Retinal pigment epithelial cell (primary cell): ENCODE results near the gene CRTC1.

ENCODE experiments used
- DNase-seq: peaks from one replicate; pipeline ENCODE4 v3.0.0-alpha.2; 2010; ENCODE audit warnings: low read depth
- H3K4me3 ChIP-seq: 2 replicates; pipeline ENCODE4 v1.5.1; 2011; ENCODE audit warnings: mild to moderate bottlenecking, low read length, control low read depth, moderate library complexity
- TF ChIP-seq, protein P1 (sequence below): conservative IDR thresholded peaks from 2 replicates; pipeline ENCODE4 v1.5.1; 2011; ENCODE audit warnings: low read depth, low read length, control low read depth, inconsistent platforms

Gene CRTC1

DNA sequence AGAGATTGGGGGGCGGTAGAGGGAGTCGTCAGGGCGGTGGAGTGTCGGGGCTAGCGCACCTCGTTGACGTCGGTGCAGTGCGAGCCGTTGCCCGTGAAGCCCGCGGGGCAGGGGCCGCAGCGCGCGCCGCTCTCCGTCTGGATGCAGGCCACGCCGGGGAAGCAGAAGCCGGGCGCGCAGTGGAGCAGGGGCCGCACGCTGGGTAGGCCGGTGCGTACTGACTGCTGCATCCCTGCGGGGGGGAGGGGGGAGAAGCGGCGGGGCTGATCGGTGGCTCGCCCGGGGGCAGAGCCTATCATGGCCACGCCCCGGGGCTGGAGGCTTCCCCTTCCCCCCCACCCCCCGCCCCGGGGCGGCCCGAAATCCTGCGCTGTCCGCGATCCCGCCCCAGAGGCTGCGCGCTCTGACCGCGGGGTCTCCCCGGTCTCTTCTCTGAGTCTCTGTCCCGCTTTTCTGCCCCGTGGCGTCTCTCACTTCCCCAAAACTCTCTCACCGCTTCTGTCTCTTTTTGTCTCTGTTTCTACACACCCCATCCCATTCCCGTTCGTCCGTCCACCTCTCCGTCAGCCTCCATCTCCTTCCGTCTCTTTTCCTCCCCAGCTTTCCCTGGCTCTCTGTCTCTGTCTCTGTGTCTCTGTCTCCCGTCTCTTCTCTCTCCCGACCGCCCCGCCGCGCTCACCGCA lies 106.5 kb downstream of the CRTC1 start:
- DNase-seq: no peak
- TF ChIP-seq, protein P1, sequence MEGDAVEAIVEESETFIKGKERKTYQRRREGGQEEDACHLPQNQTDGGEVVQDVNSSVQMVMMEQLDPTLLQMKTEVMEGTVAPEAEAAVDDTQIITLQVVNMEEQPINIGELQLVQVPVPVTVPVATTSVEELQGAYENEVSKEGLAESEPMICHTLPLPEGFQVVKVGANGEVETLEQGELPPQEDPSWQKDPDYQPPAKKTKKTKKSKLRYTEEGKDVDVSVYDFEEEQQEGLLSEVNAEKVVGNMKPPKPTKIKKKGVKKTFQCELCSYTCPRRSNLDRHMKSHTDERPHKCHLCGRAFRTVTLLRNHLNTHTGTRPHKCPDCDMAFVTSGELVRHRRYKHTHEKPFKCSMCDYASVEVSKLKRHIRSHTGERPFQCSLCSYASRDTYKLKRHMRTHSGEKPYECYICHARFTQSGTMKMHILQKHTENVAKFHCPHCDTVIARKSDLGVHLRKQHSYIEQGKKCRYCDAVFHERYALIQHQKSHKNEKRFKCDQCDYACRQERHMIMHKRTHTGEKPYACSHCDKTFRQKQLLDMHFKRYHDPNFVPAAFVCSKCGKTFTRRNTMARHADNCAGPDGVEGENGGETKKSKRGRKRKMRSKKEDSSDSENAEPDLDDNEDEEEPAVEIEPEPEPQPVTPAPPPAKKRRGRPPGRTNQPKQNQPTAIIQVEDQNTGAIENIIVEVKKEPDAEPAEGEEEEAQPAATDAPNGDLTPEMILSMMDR: no peak
- no peak overlapping the region for H3K4me3 ChIP-seq

DNA sequence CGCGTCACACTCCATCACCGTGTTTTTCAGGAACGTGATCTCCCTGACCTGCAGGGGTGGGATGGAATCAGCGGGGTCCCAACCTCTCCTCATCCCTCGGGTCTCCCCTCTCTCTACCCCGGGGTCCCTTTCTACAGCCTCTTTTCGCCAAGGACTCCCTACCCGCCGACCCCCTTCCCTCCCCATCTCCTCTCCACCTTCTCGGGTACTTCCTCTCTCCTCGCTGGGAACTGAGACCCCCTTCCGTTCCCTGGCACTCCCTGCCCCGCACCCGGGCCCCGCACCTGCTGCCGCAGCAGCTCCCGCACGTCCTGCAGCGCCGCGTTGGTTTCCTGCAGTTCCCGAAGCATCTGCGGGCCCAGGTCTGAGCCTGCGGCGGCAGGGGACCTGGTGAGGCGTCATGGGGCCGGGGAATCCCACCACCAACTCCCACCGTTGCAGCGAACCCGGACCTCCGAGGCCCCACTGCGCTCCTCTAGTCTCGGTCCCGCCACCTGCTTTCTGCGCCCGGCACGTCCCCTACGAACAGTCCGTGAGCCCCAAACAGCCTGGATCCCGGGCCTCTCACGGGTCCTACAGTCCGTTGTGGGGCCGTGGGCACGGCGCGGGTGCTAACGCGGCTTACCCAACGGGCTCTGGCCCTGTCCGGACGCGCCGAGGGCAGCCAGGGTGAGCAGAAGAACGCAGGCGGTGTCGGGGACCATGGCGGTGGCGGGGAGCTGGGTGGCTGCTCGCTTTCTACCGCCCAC lies 107.3 kb downstream of the CRTC1 start, which contains the start of gene COMP:
Gene COMP, minus strand, starts transcription at position 740 of the 749 bp plus-strand sequence. Its CDS starts 36 bp downstream, at position 704.
- H3K4me3 ChIP-seq: no peak within 1 kb of the TSS
- TF ChIP-seq, protein P1: no peak
- DNase-seq: no peak

DNA sequence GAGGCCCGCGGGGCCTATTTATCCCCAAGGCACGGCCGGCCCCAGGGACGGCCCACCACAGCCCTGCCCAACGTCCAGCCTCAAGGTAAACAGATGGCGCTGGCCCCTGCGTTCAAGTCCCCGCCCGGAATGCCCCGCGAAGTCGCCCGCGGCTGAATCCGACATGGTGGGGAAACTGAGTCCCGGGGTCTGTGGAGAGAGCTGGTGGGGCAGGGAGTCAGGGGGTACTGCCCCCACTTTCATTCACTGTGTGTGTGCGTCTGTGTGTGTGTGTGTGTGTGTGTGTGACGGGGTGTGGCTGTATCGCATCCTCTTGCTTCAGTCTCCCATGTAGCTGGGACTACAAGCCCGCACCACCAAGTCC lies 107.8 kb downstream of the CRTC1 start:
- H3K4me3 ChIP-seq: no peak overlapping the region
- no peak for DNase-seq
- TF ChIP-seq, protein P1: no peak

DNA sequence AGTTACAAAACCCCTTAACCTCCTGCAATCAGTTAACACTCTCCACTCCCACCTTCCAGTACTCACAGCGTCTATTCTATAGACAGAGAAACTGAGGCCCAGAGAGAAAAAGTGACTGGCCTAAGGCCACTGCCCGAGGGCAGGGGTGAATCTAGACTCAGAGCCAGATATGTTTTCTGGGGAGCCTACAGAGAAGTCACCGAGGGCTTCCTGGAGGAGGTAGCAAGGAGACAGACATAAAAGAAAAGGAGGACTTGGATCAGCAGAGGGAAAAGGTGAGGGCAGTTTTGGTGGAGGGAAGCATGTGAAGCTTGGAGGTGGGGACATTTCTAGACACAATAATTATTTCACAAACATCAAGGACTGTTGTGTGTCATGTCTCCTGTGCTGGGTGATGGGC lies 109.2 kb downstream of the CRTC1 start:
- DNase-seq: no peak
- H3K4me3 ChIP-seq: no peak overlapping the region
- TF ChIP-seq, protein P1: no peak

DNA sequence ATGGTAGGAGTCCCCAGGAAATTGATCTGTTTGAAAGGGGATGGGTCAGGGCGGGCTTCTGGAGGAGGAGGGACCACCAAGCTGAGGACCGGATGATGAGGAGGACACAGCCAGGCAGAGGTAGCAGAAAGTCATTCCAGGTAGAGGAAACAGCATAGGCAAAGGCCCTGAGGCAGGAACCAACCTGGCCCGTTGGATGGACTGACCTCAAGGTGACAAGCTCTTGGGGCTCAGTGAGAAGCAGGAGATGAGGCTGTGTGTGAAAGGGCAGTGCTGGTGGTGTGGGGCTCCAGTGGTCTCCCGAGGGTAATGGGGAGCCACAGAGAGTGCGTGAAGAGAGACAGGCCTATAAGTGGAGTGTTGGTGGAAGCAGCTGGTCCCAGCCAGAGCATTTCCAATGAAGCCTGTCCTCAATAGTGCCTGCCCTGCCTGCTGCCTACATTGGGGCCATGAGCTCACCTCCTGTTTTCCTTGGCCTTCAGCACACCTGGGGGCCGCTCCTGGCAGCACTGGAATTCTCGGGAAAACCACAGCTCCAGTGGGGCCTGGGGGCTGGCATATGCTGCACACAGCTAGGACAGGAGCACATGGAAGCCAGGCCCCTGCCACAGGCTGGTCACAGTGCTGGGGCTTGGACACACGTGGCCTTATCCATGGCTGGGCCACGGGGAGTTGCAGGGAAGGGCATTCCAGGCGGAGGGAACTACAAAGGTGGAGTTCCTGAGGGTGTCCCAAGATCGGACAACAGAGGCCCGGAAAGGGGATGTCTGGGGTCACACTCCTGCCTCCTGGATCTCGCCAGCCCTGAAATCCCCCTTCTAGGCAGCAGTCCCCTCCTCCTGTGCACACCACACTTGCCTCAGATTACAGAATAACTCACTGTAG lies 109.9 kb downstream of the CRTC1 start:
- TF ChIP-seq, protein P1: no peak
- DNase-seq: no peak

DNA sequence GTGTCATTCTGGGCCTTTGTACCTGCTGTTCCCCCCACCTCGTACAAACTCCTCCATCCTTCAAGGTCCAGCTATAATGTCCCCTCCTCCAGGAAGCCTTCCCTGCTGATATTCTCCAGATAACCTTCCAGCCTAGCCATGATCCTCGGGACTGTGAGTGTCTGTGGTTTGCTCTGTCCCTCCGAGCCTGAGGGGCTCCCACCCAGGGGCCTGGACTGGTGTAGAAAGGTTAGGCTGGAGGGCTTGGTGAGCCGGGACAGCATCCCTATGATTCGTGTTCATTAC lies 110.5 kb downstream of the CRTC1 start:
- no peak for DNase-seq
- no peak overlapping the region for H3K4me3 ChIP-seq
- TF ChIP-seq, protein P1: no peak

More for the DNA sequence above, 109.9 kb downstream of the CRTC1 start:
- H3K4me3 ChIP-seq: no peak overlapping the region
